GM19372 (cell line): Measurements from ENCODE around the gene TSHR.
A peak's percentile ranks its signal among the peaks of the same experiment; 100 is the strongest.

Source experiments
- ATAC-seq: cut with Tn5 transposase; IDR thresholded peaks from one replicate; pipeline ENCODE4 v1.9.1; 2021; ENCODE audit warnings: mild to moderate bottlenecking, low read depth, moderate library complexity; ENCODE audit not compliant: unreplicated experiment

TSHR gene

GRCh38 chr14:81170104-81170828 is 214.8 kb downstream of the TSHR start:
- ATAC-seq = peak; percentile 93

DNA sequence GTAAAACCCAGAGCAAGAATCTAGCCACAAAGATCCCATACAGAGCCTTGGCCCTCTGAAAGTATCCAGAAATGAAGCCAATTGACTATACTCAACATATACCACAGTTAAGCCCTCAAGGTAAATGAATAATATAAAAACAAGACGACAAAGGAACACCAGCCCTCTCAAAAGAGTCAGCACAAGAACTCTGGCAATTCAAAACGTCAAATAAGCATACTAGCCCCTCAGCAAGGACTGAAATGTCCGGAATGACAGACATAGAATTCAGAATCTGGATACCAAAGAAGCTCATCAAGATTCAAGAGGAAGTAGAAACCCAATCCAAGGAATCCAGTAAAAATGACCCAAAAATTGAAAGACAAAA is 215.4 kb downstream of the TSHR start:
- ATAC-seq = no peak

GRCh38 chr14:81172353-81172752 is 216.9 kb downstream of the TSHR start:
- no peak for ATAC-seq

DNA sequence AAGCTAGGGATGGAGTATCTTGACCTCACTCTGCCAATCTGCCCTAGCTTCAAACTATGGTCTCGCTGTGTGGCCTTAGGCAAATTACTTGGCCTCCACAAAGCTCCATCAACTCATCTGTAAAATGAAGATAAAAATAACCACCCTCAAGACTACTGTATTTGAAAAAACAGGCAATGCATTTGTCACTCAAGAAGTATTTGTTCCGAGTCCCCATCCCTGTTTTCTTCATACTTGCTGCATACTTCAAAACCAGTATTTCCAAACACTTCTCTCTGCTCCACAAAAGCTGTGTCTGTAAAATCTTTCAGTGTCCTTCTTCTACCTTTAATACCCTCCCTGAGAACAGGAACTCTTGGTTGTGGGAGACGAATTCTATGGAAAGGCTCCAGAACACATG is 217.5 kb downstream of the TSHR start:
- no peak for ATAC-seq

DNA sequence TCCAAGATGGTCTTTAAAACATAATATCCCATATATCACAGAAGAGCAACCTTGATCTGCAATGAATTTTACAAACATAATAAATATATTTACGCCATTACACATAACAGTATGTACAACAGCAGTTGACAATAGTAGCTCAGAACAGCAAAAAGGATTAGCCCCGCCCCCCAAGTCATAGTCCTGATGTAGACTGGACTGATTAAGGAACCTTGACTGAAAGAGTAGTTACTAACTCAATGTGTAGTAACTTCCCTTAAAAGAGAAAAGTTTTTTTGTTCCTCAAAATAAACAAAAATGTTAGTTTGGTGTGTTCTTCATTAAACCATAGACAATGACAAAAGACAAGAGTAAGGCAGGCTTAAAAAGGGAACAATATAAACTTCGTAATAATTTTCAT is 220.8 kb downstream of the TSHR start:
- no peak for ATAC-seq

DNA sequence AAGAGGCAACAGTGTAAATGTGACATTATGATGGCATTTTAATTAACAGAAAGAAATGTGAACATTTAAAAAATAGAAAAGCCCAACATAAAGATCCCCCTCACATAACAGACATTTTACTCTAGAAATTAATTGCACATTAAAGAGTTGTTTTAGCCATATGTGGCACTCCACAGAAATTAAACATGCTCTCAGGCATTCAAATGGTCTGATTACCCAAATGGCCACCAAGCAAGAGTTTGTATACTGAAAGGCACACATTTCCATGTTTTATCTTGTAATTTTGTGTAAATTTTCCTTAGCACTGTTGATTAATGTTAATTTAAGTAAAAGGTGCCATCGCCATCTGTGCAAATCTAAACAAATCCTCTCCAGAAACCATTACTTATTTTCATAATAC is 221.8 kb downstream of the TSHR start:
- no peak for ATAC-seq

DNA sequence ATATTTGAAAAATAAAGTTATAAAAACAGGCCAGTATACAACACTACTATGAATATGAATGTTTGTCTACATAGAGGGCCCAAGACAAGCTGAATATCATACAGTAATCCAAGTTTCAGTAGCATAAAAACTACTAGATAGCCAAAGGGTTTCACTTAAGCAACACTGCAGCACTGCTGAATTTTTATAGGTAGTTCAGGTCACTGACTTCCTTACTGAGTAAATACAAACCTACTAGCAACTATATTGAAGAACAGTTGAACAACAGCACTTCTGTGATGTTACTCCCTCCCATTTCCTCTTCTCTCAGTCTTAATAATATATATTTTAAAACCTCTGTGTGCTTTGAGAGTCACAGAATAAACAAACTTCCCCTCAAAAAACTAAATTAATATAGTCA is 222.6 kb downstream of the TSHR start:
- no peak for ATAC-seq

DNA sequence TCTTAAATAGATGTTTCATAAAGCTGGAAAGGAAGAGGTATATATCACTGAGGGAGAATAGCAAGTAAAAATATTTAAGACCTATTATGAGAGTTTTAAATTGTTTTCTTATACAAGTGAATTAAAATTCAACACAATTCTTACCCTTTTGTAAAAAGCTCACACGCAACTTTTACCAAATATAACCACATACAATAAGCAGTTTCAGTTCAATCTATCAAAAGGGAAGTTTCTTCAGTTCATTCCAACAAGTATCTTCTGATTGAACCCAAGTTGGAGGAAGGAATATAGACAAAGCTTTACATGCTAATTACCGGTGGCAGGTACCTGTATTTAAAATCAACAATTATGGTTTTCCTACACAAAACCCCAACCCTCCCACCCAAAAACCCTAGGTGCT is 224.2 kb downstream of the TSHR start:
- no peak for ATAC-seq

GRCh38 chr14:81187832-81188522 is 232.6 kb downstream of the TSHR start:
- ATAC-seq = peak; percentile 71

GRCh38 chr14:81192594-81192993 is 237.2 kb downstream of the TSHR start:
- no peak for ATAC-seq

DNA sequence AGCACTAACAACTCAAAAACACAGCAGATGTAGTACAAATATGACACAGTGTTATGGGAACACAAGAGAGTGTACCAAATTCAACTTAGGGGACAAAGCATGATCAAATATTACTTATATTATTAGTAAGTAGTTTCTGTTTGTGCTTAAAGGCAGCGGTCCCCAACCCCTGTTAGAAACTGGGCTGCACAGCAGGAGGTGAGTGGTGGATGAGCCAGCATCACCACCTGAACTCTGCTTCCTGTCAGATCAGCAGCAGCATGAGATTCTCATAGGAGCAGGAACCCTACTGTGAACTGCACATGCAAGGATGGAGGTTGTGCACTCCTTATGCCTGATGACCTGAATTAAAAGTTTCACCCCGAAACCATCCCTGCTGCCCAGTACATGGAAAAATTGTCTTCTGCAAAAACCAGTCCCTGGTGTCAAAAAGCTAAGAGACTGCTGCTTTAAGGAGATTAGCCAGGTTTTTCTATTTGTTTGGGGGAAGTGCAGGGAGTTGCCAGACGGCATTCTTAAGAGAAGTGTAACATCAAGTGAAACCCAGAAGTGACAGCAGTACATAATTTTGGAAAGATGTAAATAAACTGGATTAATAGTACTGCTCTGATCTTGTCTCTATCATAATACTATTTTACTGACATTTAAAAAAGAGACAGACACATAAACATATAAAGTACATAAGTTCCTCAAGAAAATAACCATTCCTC is 238.7 kb downstream of the TSHR start:
- no peak for ATAC-seq
